ENCODE results near the gene LPIN2. TPM values are rescaled to one million over a fixed set of nuclear protein-coding genes. Genes with fewer than 3 reads are reported as not detected.

Gene LPIN2, protein sequence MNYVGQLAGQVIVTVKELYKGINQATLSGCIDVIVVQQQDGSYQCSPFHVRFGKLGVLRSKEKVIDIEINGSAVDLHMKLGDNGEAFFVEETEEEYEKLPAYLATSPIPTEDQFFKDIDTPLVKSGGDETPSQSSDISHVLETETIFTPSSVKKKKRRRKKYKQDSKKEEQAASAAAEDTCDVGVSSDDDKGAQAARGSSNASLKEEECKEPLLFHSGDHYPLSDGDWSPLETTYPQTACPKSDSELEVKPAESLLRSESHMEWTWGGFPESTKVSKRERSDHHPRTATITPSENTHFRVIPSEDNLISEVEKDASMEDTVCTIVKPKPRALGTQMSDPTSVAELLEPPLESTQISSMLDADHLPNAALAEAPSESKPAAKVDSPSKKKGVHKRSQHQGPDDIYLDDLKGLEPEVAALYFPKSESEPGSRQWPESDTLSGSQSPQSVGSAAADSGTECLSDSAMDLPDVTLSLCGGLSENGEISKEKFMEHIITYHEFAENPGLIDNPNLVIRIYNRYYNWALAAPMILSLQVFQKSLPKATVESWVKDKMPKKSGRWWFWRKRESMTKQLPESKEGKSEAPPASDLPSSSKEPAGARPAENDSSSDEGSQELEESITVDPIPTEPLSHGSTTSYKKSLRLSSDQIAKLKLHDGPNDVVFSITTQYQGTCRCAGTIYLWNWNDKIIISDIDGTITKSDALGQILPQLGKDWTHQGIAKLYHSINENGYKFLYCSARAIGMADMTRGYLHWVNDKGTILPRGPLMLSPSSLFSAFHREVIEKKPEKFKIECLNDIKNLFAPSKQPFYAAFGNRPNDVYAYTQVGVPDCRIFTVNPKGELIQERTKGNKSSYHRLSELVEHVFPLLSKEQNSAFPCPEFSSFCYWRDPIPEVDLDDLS
- 21.9 and 23.9 TPM in 2 replicates for total RNA-seq (2012; rRNA removed)
- polyA plus RNA-seq (2012; rRNA removed) = 14.4 and 16.2 TPM in 2 replicates
- polyA plus RNA-seq (2012; cell fraction: cytosol; rRNA removed) = 8.0 and 9.9 TPM in 2 replicates
- polyA plus RNA-seq (2012; cell fraction: nucleus; rRNA removed; ENCODE audit: low replicate concordance) = 15.7 and 29.0 TPM in 2 replicates
- percentile 90 among the genes with signal in this experiment for Bru-seq, nascent RNA
- BruChase-seq, experiment 1, labeled RNA remaining after a 6-hour chase = percentile 74 among the genes with signal in this experiment
- BruChase-seq, experiment 2, labeled RNA remaining after a 2-hour chase = percentile 80 among the genes with signal in this experiment
- long read RNA-seq, partial matches to known transcripts = 7 of 24 reads
- long read RNA-seq, other reads (novel, unspliced or antisense) = 17 of 24 reads

DNA sequence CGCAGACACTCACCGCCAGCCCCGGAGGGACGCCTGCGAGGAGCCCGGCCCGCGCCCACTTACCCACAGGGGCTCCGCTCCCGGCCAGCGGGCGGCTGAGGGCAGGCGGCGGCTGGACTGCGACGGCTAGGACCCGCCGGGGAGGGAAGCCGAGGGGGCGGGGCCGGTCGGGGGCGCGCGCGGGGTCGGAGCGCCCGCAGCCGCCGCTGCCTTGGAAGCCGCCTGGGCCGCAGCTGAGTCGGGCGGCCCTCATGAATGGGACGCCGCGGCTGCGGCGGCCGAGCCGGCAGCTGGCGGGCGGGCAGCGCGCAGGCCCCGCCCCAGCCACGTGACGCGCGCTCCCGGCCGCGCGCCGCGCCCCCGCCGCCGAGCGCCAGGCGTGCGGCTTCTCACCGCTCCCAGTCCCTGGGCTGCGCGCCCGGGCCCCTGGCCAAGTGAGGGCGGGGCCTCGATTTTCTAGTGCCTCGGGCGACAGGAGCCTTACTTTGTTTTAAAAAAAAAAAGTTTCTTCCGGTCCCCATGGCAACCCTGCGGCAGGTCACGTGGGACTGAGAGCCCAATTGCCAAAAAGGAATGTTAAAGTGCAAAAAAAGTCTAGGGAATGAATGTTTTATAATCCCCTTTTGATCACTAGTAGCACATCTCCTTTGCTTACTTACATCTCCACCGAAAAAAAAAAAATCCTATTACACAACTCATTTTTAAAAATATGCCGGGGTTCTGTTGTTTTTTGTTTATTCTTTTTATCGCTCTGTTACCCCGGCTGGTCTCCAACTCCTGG, at the start of gene LPIN2:
Gene LPIN2, minus strand, starts transcription at position 121 of the 781 bp plus-strand sequence. CDS start 52,304 bp downstream, outside the sequence.
- peak within 1 kb of the TSS; percentile 49 for H4K91ac ChIP-seq (ENCODE audit: insufficient read depth, low read depth, low read length)
- peaks cover 17% of the 10 kb centered on the region for H3K9me1 ChIP-seq (ENCODE audit: insufficient read depth, low read length)
- H2AK9ac ChIP-seq (replicated peaks; ENCODE audit: low read depth, low read length, poor library complexity) = peak within 1 kb of the TSS; percentile 89
- H3K9me3 ChIP-seq (ENCODE audit: control insufficient read depth, insufficient read depth, low read length) = no peaks in the 10 kb centered on the region
- peaks cover 20% of the 10 kb centered on the region for H3K4me1 ChIP-seq (ENCODE audit: control insufficient read depth, insufficient read depth, low read length)
- in situ Hi-C loops (cut with MboI; ENCODE audit: low sequenced_read_pairs) = no loop called here
- ChIA-PET POLR2A (ENCODE audit: unreplicated experiment) (no interaction called here), CTCF (no interaction called here)
- H4K5ac ChIP-seq (ENCODE audit: low read depth, low read length) = peak within 1 kb of the TSS; percentile 67; the same call in 1 of the 2 replicates
- DNase-seq (peak; percentile 96), ATAC-seq (ENCODE audit: low read depth) (peak; percentile 83)
- peak within 1 kb of the TSS; percentile 33; the same call in 1 of the 2 replicates for H2BK120ac ChIP-seq (ENCODE audit: low read depth, low read length)
- H4K8ac ChIP-seq (ENCODE audit: low read depth in 2 of 2, low read length in 2 of 2) = peak within 1 kb of the TSS; percentile 46 to 58; a peak in 2 of 4 replicates
- peak within 1 kb of the TSS; percentile 90 for H3K4ac ChIP-seq (ENCODE audit: low read depth, low read length)
- peak within 1 kb of the TSS; percentile 96 for H3K27ac ChIP-seq (ENCODE audit: insufficient read depth, low read length)
- no TSS peak for BruUV-seq (replicated peaks)
- peaks cover 14% of the 10 kb centered on the region for H3K36me3 ChIP-seq (ENCODE audit: control insufficient read depth, insufficient read depth, low read length)
- H2BK5ac ChIP-seq (ENCODE audit: low read depth, low read length, poor library complexity, severe bottlenecking) = peak within 1 kb of the TSS; percentile 92
- intact Hi-C loops (cut with micrococcal nuclease) = loop anchor here (2.0 kb wide), 4 partner anchors 50 to 234 kb away; partner anchors contain the start of gene MYL12A
- peak within 1 kb of the TSS; percentile 92 for H3K4me2 ChIP-seq (ENCODE audit: low read depth, low read length)
- peak within 1 kb of the TSS; percentile 79 for H3K18ac ChIP-seq (ENCODE audit: low read depth, low read length)
- no peaks in the 10 kb centered on the region for H3K27me3 ChIP-seq (ENCODE audit: control insufficient read depth, insufficient read depth, low read length)
- H2BK15ac ChIP-seq (ENCODE audit: low read depth, low read length) = peak within 1 kb of the TSS; percentile 79; the same call in 1 of the 3 replicates
- WGBS, 2 experiments (ENCODE audit: extremely low coverage in 2 of 2, insufficient read length in 1 of 2) = 0% methylated on average over 12 of the region's 78 CpGs; no CpG with 5 or more reads in 1 of the 2 experiments
- dilution Hi-C loops (cut with HindIII; ENCODE audit: low sequenced_read_pairs, unreplicated experiment) = no loop called here
- H3K56ac ChIP-seq (ENCODE audit: extremely low read depth, insufficient read depth, low read length) = peak within 1 kb of the TSS; percentile 72
- H3K23ac ChIP-seq (ENCODE audit: low read depth, low read length) = peak within 1 kb of the TSS; percentile 78
- H2AK5ac ChIP-seq (ENCODE audit: low read depth, low read length) = peak within 1 kb of the TSS; percentile 26; the same call in 1 of the 2 replicates
- H3K9ac ChIP-seq (ENCODE audit: low read depth, low read length) = peak within 1 kb of the TSS; percentile 97
- peaks cover 17% of the 10 kb centered on the region; the same call in 1 of the 2 replicates for H4K20me1 ChIP-seq (ENCODE audit: insufficient read depth, low read length)
- peaks cover 18 to 33% of the 10 kb centered on the region in 2 experiments; a peak in 3 of 4 replicates for H3K79me1 ChIP-seq (ENCODE audit: low read depth in 1 of 2, low read length in 2 of 2)
- peak within 1 kb of the TSS; percentile 92 for H3K14ac ChIP-seq (replicated peaks; ENCODE audit: low read depth, low read length)
- H3K4me3 ChIP-seq (ENCODE audit: insufficient read depth, low read depth, low read length) = peak within 1 kb of the TSS; percentile 98
- H2BK20ac ChIP-seq (ENCODE audit: low read depth, low read length) = 0 out of 2 replicates have a peak within 1 kb of the TSS, but pooled peaks have one; percentile 29
- H2AFZ ChIP-seq (replicated peaks; ENCODE audit: low read length, poor library complexity) = peak within 1 kb of the TSS; percentile 89
- TF ChIP-seq FOS (IDR thresholded peaks at IDR 0.05; ENCODE audit: low read depth, low read length) = no peak
- TF ChIP-seq BHLHE40 (IDR thresholded peaks at IDR 0.05; ENCODE audit: low read depth, low read length) = peak; percentile 88
- peak; percentile 61 for TF ChIP-seq MXI1 (IDR thresholded peaks at IDR 0.05; ENCODE audit: borderline replicate concordance, low read depth, low read length)
- no peak for TF ChIP-seq NFE2L2 (IDR thresholded peaks at IDR 0.05; ENCODE audit: low read depth, low read length)
- TF ChIP-seq CEBPB (IDR thresholded peaks at IDR 0.05; ENCODE audit: low read depth, low read length) = no peak
- TF ChIP-seq RFX5 (IDR thresholded peaks at IDR 0.05; ENCODE audit: low read depth, low read length) = no peak
- no peak for TF ChIP-seq RCOR1 (IDR thresholded peaks at IDR 0.05; ENCODE audit: insufficient replicate concordance, low read length)
- TF ChIP-seq, protein P1, sequence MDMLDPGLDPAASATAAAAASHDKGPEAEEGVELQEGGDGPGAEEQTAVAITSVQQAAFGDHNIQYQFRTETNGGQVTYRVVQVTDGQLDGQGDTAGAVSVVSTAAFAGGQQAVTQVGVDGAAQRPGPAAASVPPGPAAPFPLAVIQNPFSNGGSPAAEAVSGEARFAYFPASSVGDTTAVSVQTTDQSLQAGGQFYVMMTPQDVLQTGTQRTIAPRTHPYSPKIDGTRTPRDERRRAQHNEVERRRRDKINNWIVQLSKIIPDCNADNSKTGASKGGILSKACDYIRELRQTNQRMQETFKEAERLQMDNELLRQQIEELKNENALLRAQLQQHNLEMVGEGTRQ (IDR thresholded peaks at IDR 0.05; ENCODE audit: low read depth, low read length) = peak; percentile 97
- TF ChIP-seq, protein P2, sequence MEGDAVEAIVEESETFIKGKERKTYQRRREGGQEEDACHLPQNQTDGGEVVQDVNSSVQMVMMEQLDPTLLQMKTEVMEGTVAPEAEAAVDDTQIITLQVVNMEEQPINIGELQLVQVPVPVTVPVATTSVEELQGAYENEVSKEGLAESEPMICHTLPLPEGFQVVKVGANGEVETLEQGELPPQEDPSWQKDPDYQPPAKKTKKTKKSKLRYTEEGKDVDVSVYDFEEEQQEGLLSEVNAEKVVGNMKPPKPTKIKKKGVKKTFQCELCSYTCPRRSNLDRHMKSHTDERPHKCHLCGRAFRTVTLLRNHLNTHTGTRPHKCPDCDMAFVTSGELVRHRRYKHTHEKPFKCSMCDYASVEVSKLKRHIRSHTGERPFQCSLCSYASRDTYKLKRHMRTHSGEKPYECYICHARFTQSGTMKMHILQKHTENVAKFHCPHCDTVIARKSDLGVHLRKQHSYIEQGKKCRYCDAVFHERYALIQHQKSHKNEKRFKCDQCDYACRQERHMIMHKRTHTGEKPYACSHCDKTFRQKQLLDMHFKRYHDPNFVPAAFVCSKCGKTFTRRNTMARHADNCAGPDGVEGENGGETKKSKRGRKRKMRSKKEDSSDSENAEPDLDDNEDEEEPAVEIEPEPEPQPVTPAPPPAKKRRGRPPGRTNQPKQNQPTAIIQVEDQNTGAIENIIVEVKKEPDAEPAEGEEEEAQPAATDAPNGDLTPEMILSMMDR (conservative IDR thresholded peaks at IDR 0.05; ENCODE audit: low read depth, low read length) = no peak

Data from IMR-90 (cell line).